DMS79 treated with DMSO at 0.1 percent for 48 hours (cell line): Measurements from ENCODE around the gene TP53BP1.
"Not testable (repeated sequence)": the region's sequence is repeated elsewhere in the genome, so short reads cannot be mapped to it uniquely, and the experiment has no call there.

Experiments
- DNase-seq: peaks from one replicate; lab custom pipeline; 2025; lab: John Stamatoyannopoulos, UW

Gene TP53BP1

DNA sequence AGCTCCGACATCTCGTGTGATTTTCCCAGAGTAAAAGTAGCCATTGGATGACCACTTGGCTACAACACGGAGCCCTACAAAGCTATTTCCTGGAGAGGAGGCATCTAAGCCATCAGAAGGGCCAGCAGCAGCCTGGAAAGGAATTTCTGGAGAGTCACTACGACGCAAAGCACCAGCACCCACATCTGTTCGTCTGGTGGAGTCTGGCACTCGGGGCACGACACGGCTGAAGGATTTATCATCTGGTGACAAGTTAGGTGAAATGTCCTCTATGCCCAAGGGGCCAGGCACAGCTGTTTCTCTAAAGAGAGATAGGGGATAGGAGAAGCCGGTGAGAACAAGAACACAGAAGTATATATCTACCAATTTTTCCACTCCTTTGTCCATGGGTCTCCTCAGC, 72.5 kb downstream of the TP53BP1 start:
- no peak for DNase-seq

DNA sequence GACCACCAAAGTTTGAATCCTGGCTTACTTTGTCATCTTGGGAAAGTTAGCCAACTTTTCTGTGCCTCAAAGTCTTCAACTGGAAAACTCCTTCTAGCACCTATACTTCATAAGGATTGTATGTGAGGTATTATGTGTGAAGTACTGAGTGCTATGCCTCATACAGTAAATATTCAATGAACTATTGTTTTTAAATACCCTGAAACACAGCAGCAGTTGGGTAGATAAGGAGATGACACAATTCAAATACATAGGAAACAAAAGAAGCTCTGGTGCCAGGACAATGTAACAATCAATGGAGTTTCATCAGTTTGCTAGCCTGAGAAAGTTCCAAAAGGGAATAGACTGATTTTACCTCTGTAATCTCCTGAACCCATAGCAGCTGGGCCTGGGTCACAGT, 78.8 kb downstream of the TP53BP1 start:
- DNase-seq: no peak

DNA sequence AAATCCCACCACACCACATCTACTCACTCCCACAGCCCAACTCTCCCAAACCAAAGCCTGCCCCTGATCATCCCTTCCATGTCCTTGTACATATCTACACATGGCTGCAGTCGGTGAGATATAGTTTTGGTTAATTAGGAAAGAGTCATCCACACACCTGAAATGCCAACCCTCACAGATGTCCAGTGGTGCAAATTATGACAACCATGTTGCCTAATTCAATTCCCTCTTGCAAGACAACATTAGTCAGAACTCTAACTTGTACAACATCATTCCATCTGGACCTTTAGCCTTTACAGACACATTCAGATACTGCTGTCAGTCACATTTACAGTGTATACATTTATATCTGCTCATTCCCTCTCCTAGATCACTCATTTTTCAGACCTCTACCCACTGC, 80.9 kb downstream of the TP53BP1 start:
- no peak for DNase-seq

DNA sequence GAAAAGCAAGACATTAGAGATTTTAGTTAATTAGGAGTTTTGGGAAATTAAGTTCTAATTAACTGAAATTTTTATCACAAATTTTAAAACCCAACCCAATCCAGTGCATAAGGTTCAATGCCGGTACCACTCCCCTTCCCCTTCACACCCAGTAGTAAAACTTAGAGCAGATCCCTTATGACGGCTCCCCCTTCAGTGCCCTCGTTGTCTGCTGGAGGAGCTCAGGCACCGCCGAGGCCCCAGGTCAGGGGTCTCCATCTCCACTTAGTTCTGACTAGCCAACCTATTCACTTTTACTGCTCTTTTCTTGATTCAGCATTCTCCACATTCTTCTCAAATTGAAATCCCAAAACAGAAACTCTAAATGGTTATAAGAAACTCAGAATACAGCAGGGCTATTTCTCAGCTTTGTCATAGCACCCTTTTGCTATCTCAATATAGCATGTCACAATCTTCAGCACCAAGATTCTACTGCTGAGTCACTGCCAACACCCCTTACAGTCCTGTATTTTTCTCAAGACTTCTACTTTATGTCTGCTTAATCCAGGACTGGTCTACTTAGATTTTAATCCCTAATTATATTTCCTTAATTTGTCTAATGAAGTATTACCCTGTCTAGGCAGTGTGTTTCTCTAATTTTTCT, 82.3 kb downstream of the TP53BP1 start:
- DNase-seq: no peak

DNA sequence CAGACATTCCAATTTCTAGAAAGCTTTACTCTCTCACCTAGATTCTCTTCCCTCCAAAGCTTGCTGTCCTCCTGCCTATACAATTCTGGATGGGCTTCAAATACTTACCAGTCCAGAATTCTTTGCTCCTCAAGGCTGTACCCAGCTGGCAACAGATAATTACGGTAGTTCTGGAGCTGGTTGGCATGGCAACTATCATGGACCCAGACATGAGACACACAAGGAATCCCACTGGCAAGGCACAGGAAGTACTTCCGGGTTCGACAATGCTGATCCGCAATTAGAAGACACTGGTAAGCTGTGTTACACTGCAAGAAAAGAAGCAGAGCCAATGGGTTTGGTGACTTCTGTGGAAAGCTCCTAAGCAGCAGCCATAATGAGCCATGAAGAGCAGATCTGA, 84.2 kb downstream of the TP53BP1 start:
- no peak for DNase-seq

DNA sequence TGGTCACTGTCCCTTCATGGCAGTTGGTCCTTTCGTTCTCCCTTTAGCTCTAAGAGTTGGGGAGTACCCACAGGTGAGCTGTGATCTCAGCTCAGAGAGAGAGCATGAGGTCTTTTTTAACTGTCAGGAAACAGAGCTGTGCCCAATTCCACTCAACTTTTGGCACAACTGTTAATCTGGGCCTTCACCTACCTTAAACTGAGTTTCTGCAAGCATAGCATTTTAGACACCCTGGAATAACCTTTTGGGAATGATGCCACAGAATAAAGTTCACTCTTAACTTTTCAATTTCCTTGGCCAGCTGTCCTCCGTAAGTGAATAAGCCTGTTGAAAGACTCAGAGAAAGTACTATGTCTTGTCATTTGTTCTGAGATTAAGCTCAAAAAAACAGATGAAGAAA, 86.1 kb downstream of the TP53BP1 start:
- no peak for DNase-seq

DNA sequence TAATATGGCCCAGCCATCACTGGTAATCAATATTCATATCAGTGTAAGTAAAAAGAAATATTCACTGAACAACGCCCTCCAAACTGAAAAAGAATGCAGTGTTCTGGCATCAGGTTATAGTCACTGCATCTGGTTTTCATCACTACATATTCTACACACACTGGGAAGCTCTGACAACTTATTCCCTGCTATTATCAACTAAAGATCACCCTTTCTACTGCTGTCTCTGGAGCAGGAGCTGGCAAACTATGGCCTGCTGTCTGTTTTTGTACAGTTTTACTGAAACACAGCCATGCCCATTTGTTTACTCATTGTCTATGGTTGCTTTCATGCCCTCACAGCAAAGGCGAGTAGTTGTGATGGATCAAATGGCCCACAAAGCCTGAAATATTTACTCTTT, 86.8 kb downstream of the TP53BP1 start:
- DNase-seq: no peak

DNA sequence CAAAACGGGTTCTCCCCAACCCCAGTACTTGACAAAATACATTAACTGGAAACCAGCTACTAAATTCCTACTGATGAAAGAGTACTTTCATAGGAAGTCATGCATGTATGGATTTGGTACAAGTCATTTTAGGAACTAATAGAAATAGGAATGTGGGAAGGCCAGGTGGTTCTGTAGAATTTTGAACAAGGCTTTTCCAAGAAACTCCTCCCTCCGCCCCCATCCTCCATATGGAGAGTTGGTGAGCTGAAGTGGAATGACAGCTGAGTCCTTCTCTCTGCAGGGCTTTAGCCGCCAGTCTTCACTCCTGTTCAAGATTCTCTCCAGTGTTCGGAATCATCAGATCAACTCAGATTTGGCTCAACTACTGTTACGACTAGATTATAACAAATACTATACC, 88.8 kb downstream of the TP53BP1 start:
- no peak for DNase-seq

DNA sequence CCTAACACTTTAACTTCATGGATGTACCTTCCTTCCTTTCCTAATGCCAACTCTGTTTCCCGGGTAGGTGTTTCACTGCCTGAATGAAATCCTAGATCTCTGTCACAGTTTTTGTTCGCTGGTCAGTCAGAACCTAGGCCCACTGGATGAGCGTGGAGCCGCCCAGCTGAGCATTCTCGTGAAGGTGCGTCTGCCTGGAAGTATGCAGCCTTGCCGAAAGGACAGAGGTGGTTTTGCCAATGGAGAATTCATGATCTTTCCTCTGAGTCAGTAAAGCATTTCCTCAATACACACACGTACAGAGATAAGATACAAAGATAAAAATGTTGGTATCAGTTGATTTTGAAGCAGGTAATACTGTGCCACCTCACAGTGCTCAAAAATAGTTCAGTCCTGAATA, 89.3 kb downstream of the TP53BP1 start:
- no peak for DNase-seq

DNA sequence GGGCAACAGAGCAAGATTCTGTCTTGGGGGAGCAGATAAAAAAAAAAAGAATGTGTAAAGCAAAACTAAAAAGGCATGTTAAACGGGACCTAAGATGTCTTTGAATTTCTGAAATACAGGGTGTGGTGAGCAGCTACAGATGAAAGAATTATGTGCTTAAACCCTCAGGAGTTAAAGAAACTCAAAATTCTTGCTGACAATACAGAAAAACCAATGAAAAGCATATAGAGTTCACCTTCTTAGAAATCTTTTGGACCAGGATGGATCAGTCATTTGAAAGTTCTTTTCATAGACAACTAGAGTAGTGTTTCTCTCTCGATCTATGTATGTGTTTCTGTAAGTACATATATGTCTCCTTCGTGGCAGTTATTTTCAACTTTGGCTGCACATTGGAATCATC, 90.7 kb downstream of the TP53BP1 start:
- DNase-seq: no peak

DNA sequence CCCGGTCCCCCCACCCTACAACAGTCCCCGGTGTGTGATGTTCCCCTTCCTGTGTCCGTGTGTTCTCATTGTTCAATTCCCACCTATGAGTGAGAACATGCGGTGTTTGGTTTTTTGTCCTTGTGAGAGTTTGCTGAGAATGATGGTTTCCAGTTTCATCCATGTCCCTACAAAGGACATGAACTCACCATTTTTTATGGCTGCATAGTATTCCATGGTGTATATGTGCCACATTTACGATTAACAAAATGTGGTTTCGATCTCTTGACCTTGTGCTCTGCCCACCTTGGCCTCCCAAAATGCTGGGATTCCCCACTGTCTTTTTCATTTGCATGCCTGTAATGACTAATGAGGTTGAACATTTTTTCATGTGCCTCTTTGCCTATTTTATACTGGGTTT, 99.4 kb downstream of the TP53BP1 start:
- not testable (repeated sequence) for DNase-seq

DNA sequence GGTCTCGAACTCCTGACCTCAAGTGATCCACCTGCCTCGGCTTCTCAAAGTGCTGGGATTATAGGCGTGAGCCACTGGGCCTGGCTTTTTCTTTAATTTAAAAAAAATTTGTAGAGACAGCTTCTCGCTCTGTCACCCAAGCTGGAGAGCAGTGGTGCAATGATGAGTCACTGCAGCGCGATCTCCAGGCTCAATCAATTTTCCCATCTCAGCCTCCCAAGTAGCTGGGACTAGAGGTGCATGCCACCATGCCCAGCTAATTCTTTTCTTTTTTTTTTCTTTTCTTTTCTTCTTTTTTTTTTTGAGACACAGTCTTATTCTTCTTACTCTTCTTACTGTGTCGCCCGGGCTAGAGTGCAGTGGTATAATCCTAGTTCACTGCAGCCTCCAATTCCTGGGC, 102.2 kb downstream of the TP53BP1 start:
- no peak for DNase-seq

DNA sequence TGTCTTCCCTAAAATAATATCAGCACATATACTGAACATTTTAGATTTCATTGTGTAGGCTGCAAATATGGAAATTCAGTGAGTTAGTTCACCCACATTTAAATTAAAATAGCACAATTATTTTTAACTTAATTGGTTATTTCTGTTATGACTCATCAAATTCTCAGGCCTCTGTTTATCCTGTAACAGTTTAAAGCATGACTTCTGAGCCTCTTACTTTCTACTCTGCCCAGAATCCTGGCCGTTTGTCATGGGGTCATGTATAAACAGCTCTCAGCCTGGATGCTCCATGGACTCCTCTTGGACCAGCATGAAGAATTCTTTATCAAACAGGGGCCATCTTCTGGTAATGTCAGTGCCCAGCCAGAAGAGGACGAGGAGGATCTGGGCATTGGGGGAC, 109.9 kb downstream of the TP53BP1 start:
- no peak for DNase-seq

DNA sequence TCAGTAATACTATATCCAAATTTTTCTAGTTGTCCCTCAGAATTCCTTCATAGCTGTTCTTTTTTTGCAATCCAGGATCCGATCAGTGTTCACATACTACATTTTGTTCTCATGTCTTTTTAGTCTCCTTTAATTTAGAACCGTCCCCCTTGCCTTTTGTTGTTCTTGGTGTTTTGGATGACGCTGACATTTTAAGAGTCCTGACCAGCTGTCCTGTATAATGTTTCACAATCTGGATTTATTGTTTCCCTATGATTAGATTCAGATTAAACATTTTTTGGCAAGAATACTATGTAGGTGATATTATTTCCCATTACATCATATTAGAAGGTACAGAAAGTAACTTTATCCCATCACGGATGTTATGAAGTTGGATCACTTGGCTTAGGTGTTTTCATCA, 110.6 kb downstream of the TP53BP1 start:
- DNase-seq: no peak

DNA sequence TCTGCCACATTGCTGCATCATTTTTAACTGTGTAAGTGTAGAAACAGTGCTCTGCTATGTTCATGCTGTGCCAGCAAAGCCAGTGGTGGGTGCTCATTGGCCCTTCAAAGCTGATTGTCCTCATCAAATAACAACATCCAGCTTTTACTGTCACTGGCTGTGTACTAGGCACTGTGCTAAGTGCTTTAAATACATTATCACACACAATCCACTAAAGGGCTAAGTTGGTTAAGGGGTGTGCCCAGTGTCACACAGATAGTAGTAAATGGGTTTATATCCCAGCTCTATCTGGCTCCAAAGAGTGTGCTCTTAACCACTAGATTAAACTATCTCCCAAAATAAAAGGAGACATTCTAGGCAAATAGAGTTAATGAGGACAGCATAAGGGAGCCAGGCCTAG, 114.4 kb downstream of the TP53BP1 start:
- no peak for DNase-seq

DNA sequence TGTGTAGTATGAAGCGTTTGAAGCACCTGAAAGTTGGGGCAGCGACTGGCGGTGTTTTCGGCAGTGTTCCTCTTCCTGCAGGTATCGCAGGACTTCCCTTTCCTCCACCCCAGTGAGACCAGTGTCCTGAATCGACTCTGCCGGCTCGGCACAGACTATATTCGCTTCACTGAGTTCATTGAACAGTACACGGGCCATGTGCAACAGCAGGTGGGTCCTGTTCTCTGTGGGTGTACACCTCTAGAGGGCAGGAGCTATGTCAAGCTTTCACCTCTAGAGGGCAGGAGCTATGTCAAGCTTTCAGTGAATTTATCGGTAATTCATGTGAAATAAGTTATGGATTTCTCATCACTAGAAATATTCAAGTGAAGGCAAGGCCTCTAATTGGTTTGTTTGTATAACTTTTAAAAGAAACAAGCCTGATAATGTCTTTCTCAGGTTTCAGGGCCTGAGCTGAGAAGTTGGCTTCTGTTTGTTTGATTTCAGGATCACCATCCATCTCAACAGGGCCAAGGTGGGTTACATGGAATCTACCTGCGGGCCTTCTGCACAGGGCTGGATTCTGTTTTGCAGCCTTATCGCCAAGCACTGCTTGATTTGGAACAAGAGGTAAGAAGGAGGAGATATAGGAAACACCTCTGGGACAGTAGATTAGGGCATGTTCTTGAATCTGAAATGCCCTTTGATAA, 116.8 kb downstream of the TP53BP1 start:
- DNase-seq: no peak

DNA sequence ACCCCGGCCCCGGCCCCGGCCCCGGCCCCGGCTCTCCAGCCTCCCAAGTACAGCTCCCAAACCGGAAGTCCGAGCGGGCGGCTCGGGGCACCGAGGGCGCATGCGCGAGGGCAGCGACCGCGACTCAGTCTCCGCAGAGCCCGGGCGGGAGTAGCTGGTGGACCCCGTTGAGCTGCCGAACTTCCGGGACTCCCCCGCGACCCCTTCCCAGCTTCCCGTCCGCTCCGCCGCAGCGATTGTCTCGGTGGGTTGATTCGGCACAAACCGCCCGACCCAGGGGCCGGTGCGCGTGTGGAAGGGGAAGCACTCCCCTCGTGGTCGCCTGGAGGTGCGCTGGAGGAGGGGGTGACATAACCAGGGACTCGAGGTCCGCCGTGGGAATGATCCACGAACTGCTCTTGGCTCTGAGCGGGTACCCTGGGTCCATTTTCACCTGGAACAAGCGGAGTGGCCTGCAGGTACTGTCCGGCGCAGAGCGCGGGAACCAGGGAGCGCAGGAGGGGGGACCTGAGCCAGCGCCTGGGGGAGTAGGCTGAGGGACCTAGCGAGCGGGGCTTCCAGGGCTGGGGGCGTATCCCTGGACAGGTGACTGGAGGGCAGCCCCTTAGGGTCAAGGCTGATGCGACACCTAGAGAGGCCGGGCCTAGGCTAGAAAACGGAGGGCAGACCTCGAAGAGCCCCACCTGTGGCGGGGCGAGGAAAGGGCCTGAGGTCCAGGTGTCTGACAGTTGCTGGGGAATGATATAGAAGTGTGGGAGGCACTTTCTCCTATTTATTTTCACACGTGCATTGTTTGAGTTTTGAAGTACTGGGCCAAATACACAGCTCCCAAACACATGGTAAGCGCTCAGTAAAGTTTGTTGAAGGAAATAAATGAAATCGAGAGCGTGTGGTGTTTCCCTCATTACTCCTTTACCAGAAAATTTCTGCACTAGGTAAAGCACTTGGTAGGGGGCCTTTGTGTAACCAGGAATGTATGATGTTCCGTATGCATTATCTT, 121.7 kb downstream of the TP53BP1 start, which contains the start of the genes TUBGCP4 and ZSCAN29:
Gene TUBGCP4 (plus strand): TSS at position 127 of the 1,000 bp plus-strand sequence. CDS start 254 bp downstream, at position 381.
Gene ZSCAN29 (minus strand): TSS at position 69 of the 1,000 bp plus-strand sequence. CDS start 1,130 bp downstream, outside the sequence.
- peak; percentile 67 for DNase-seq

DNA sequence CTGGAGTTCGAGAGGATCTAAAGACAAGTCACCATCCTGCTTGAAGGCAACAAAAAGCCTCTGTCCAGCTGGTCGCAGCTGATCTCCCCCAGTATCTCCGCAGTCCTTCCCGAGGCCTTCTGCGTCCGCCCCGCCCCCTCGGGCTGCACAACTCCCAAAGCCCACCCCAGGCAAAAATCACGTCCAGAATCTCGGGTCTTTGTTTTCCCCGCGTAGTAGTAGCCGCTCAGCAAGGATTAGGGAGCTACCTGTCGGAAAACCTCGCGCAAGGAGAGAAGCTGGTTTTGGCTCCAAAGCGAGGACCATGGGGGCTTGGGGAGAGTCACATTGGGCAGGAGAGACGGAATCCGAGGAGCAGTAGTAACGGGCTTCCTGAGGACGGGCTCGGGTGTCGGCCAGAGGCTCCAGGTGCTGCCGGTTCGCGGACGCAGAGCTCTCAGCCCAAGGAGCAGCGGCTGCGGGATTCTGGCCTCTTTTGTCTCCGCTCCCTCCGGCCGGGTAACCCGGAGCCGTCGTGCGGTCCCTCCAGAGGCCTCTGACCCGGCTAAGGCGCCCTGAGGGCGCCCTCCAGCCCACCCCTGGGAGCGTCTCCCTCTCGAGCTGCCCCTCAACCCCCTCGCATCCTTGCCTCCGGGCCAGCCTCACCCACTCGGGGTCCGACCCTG, 122.5 kb downstream of the TP53BP1 start:
- peak; percentile 2 for DNase-seq

DNA sequence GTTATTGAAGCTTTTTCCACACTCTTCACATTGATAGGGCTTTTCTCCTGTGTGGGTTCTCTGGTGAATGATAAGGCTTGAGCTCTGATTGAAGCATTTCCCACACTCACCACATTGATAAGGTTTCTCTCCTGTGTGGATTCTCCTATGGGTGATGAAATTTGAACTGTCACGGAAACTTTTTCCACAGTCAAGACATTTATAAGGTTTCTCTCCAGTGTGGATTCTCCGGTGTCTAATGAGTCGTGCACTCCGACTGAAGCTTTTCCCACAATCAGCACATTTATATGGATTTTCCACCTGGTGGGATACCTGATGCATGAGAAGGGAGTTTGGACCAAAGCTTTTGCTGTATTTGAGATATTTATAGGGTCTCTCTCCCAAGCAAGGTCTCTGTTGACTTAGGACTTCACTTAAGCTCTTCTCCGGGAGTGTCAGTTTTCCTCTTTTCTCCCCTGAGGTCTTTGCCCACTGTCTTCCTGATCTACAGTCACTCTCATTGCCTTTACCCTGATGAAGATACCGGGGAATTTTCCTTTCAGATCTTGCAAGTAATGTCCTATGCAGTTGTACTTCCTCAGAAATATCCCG, 131.5 kb downstream of the TP53BP1 start:
- no peak for DNase-seq

DNA sequence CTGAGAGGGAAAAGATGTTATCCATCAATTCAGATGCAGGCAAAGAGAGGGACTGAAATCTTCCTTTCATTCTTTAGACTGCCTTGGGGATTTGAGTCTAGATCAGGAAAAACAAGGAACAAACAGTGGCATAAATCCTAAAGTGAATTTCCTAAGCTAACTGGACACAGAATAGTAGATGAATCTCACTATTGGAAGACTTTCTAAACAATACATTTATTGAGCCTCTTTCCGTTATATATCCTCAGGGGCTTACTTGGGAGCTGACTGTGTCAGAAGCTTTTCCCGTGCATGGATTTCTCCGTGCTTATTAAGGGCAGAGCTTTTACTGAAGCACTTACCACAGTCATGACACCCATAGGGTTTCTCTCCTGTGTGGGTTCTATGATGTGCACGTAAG, 132.1 kb downstream of the TP53BP1 start:
- DNase-seq: no peak
